Measurements from ENCODE around the gene OVOL3.
"Not testable (repeated sequence)": the region's sequence is repeated elsewhere in the genome, so short reads cannot be mapped to it uniquely, and the experiment has no call there.

The OVOL3 gene

GRCh38 chr19:36110487-36111199 lies at the start of gene OVOL3:
Gene OVOL3, plus strand, starts transcription at chr19:36111143. Its CDS starts 60 bp downstream, at chr19:36111203.
- FAIRE-seq: no peak

DNA sequence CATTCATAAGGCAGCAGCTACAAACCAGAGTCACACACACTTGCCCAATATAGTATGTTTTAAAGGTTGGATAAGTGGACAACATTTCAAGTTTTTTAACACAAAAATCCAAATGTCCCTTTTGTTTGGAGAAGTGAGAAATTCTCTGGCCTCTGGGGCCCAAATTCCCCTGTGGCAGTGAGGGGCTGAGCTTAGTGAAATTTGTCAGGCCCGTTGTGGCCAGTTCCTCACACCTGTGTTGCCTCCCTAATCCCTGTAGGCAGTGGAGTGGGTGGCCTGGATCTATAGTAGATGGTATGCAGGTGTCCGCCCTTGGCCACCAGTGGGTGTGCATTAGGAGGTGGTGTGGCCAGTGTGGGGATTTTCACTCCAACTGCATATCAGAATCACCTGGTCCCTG lies 49.6 kb upstream of the OVOL3 start:
- no peak for FAIRE-seq

DNA sequence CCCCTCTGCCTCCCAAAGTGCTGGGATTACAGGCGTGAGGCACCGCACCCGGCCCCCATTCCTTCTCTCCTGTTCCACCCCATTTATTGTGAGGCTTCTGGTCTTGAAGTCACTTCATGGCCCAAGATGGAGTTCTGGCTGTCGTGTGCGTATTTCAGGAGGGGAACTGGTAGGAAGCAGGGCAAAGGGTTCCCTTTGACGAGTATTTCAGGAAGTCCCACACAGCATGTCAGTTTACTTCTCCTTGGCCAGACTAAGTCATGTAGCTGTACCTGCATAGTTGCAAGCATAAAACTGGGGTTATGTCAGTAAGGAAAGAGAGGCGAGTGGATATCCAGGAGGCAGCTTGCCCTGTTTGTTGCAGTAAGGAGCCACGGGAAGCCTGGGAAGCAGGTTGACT lies 46.1 kb upstream of the OVOL3 start:
- FAIRE-seq: no peak

DNA sequence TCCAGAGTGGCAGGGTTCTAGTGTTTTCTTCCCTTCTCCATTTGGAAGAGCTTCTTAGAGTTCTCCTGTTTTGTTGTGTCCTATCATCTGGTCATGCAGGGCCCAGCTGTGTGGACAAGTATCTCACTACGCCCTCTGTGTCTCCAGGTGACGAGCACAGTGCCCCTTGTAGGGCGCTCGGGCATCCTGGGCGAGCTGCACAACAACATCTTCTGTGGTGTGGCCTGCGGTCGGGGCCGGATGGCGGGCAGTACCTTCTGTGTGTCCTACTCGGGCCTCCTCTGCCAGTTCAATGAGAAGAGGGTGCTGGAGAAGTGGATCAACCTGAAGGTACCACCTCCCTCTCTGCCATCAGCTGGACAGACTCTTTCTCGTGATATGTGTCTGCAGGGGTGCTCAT lies 43.3 kb upstream of the OVOL3 start:
- no peak for FAIRE-seq

DNA sequence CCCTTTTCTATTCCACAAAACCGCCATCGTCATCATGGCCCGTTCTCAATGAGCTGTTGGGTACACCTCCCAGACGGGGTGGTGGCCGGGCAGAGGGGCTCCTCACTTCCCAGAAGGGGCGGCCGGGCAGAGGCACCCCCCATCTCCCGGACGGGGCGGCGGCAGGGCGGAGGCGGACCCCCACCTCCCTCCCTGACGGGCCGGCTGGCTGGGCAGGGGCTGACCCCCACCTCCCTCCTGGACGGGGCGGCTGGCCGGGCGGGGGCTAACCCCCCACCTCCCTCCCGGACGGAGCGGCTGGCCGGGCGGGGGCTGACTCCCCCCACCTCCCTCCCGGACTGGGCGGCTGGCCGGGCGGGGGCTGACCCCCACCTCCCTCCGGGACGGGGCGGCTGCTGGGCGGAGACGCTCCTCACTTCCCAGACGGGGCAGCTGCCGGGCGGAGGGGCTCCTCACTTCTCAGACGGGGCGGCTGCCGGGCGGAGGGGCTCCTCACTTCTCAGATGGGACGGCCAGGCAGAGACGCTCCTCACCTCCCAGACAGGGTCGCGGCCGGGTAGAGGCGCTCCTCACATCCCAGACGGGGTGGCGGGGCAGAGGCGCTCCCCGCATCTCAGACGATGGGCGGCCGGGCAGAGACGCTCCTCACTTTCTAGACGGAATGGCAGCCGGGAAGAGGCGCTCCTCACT lies 42.0 kb upstream of the OVOL3 start:
- not testable (repeated sequence) for FAIRE-seq

GRCh38 chr19:36072081-36072480 lies 38.9 kb upstream of the OVOL3 start:
- FAIRE-seq: no peak

- FAIRE-seq: no peak
These were observed 37.6 kb upstream of the OVOL3 start for GRCh38 chr19:36073121-36073876.

- no peak for FAIRE-seq
These were observed 31.5 kb upstream of the OVOL3 start for GRCh38 chr19:36079389-36079945.

DNA sequence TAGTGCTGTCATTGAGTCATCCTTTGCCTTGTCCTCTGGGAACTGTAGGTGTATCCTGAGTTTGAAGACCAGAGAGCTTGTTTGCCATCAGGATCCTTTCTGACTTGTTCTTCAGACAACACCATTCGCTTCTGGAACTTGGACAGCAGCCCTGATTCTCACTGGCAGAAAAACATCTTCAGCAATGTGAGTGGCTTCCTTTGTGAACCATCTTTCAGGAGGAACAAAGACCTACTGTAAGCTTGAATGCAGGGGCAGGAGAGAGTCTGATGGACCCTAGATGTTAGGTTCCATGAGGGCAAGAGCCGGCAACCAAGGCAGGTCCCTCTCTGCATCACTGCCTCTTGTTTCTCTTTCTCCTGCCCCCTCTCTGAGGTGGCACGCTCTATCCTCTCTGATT lies 29.6 kb upstream of the OVOL3 start:
- no peak for FAIRE-seq

DNA sequence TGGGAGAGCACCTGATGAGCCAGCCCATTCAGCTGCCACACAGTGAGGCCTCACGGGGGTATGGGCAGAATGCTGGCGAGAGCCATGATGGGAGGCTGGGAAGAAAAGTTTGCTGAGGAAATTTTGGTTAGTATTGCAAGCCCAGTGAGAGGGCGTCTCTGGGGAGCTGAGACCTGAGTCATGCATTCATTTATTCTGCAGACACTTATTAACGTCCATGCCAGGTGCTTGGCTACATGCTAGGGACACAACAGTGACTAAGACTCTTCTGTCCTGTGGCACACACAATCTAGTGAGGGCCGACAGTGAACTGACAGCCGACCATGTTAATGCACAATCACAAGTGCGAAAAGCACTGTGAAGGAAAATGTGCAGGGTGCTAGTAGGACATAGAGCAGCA lies 29.0 kb upstream of the OVOL3 start:
- no peak for FAIRE-seq

- no peak for FAIRE-seq
These were observed 28.0 kb upstream of the OVOL3 start for GRCh38 chr19:36082916-36083315.

GRCh38 chr19:36084231-36085009 lies 26.5 kb upstream of the OVOL3 start:
- no peak for FAIRE-seq

DNA sequence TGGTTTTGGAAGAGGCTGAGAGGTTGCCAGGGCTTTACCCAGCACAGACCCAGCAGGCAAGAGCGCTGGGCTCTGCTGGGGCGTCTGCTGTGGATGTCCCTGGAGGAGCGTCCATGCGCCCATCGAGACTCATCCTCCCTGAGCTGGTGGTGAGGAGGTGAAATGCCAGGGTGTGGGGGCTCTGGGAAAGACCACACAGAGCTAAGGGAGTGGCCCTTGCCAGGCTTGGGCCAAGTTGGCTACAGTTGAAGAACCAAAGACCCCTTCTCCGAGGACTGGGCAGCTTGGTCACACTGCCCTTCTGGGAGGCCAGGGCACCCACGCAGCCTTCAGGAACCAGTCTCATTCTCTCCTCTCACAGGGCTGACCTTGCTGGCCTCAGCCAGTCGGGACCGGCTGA lies 24.6 kb upstream of the OVOL3 start:
- no peak for FAIRE-seq

GRCh38 chr19:36089847-36090246 lies 21.1 kb upstream of the OVOL3 start:
- FAIRE-seq: no peak

- no peak for FAIRE-seq
These were observed 19.8 kb upstream of the OVOL3 start for GRCh38 chr19:36090910-36091695.

- no peak for FAIRE-seq
These were observed 18.4 kb upstream of the OVOL3 start for GRCh38 chr19:36092566-36092965.

GRCh38 chr19:36093146-36093662 lies 17.7 kb upstream of the OVOL3 start:
- no peak for FAIRE-seq

DNA sequence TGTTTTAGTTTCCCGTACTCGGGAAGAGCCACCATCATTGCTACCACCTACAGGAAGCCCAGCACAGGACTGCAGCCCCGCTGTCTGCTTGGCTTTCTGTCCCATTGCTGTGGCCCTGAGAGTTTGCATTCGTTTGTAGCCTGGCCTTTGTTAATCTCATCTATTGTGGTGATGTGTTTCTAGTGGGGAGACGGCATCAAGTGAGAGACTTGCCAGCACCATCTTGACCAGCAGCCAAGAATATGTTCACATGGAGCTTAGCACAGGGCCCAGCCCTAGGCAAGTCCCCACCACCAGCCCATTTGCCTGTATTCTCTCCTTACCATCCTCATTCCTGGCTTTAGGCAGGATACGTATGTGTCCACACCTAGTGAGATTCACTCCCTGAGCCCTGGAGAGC lies 17.3 kb upstream of the OVOL3 start:
- no peak for FAIRE-seq

DNA sequence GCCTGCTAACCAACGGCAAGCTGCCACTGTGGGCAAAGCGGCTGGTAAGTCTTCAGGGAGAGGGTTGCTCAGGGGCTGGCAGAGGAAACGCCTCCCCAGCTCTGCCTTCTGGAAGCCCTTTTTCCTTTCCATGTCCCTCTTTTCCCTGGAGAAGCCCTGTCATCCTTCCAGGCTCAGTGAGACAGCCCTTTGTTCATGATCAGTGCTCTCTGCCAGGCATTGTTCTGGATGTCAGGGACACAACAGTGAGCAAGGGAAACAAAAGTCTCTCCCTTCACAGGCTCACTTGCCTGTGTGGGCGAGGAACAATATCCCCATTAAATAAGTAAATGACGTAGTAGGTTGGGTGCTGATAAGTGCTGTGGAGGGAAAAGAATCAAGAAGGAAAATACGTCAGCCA lies 13.9 kb upstream of the OVOL3 start:
- no peak for FAIRE-seq

DNA sequence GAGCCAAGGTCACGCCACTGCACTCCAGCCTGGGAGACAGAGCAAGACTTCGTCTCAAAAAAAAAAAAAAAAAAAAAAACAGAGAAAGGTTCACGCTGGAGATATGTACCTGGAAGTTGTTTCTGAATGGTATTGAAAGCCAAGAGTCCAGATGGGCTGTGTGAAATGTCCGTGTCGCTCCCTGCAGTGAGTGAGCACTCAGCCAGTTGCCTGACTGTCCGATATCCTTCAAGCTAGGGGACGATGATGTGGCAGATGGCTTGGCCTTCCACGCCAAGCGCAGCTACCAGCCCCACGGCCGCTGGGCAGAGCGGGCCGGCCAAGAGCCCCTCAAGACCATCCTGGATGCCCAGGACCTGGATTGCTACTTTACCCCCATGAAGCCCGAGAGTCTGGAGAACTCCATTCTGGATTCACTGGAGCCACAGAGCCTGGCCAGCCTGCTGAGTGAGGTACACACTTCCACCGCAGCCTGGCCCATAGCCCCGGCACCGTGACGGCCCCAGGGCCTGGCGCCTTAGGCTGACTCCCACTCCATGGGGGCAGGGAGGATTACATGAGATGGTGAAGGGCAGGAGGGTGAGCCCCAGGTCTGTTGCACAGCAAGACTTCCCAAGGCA lies 11.7 kb upstream of the OVOL3 start:
- no peak for FAIRE-seq

- no peak for FAIRE-seq
These were observed 10.5 kb upstream of the OVOL3 start for GRCh38 chr19:36100476-36100875.

Measured in A204.1 (cell line).